CD14-positive monocyte (primary cell): Measurements from ENCODE around the gene TBPL2. TPM values are rescaled to one million over a fixed set of nuclear protein-coding genes. Genes with fewer than 3 reads are reported as not detected.
A peak's percentile ranks its signal among the peaks of the same experiment; 100 is the strongest.

Source experiments
- DNase-seq, 3 donors: peaks; one replicate each; pipeline ENCODE4 v3.0.0-alpha.2; 2011 to 2022
- H2AFZ ChIP-seq: 2 replicates; pipeline ENCODE4 v1.6.0; 2012; ENCODE audit warnings: mild to moderate bottlenecking, low read depth, low read length, inconsistent platforms; ENCODE audit not compliant: insufficient read depth, poor library complexity, severe bottlenecking
- H3K27ac ChIP-seq, 2 donors: 1 replicate in 1 of 2; 2 replicates in 1 of 2; pipeline ENCODE4 v1.5.1; 2012 to 2013; ENCODE audit warnings: low read length in 2 of 2, control low read depth in 1 of 2, inconsistent platforms in 1 of 2, low read depth in 1 of 2, mild to moderate bottlenecking in 1 of 2
- H3K27me3 ChIP-seq, 2 donors: one replicate each; pipeline versions ENCODE4 v1.6.0 to v1.6.1; 2011 to 2013; ENCODE audit warnings: low read length in 2 of 2; ENCODE audit not compliant: control insufficient read depth in 2 of 2, insufficient read depth in 2 of 2
- H3K36me3 ChIP-seq, 2 donors: replicated peaks in 1 of 2; 1 replicate in 1 of 2; 2 replicates in 1 of 2; pipeline versions ENCODE4 v1.5.1 to v1.6.1; 2012 to 2013; ENCODE audit warnings: low read length in 2 of 2, control low read depth in 1 of 2, inconsistent platforms in 1 of 2, mild to moderate bottlenecking in 1 of 2; ENCODE audit not compliant: insufficient read depth in 2 of 2, control insufficient read depth in 1 of 2
- H3K4me1 ChIP-seq, 2 donors: 1 replicate in 1 of 2; 2 replicates in 1 of 2; pipeline versions ENCODE4 v1.5.1 to v1.6.1; 2012 to 2013; ENCODE audit warnings: low read length in 2 of 2, control low read depth in 1 of 2, inconsistent platforms in 1 of 2, mild to moderate bottlenecking in 1 of 2, moderate library complexity in 1 of 2; ENCODE audit not compliant: insufficient read depth in 2 of 2, control insufficient read depth in 1 of 2
- H3K4me2 ChIP-seq: replicated peaks from 2 replicates; pipeline ENCODE3; 2012; ENCODE audit warnings: low read length, moderate library complexity, mild to moderate bottlenecking; ENCODE audit not compliant: poor library complexity, severe bottlenecking; ENCODE audit errors: extremely low read depth
- H3K4me3 ChIP-seq, 3 experiments: fragments of 200-600 bp in 1 of 3; sonication (generic) in 1 of 3; replicated peaks in 1 of 3; 1 replicate in 2 of 3; 2 replicates in 1 of 3; pipeline ENCODE4 v1.5.1; 2011 to 2013; ENCODE audit warnings: low read length in 3 of 3, mild to moderate bottlenecking in 3 of 3, control low read depth in 2 of 3, low read depth in 2 of 3, inconsistent platforms in 1 of 3, moderate library complexity in 1 of 3
- H3K79me2 ChIP-seq: 2 replicates; pipeline ENCODE4 v1.6.0; 2012; ENCODE audit warnings: mild to moderate bottlenecking, control low read depth, inconsistent platforms, low read length, moderate library complexity; ENCODE audit not compliant: insufficient read depth
- H3K9ac ChIP-seq: 2 replicates; pipeline ENCODE4 v1.6.0; 2017; ENCODE audit warnings: low read length, mild to moderate bottlenecking; ENCODE audit not compliant: insufficient read depth, poor library complexity, severe bottlenecking
- H3K9me3 ChIP-seq, 2 donors: replicated peaks in 1 of 2; 1 replicate in 1 of 2; 2 replicates in 1 of 2; pipeline versions ENCODE4 v1.5.1 to v1.6.1; 2012 to 2013; ENCODE audit warnings: low read length in 2 of 2, control low read depth in 1 of 2; ENCODE audit not compliant: control insufficient read depth in 1 of 2, insufficient read depth in 1 of 2
- H4K20me1 ChIP-seq: 2 replicates; pipeline ENCODE4 v1.6.0; 2012; ENCODE audit warnings: mild to moderate bottlenecking, low read length, control low read depth, moderate library complexity; ENCODE audit not compliant: insufficient read depth
- H3K27ac Mint-ChIP-seq, 7 donors: one replicate each; pipeline ENCODE4 v1.8.0; 2020; ENCODE audit warnings: mild to moderate bottlenecking in 7 of 7, mixed read lengths in 7 of 7, moderate library complexity in 6 of 7, inconsistent platforms in 2 of 7
- H3K27me3 Mint-ChIP-seq, 3 donors: one replicate each; pipeline ENCODE4 v1.8.0; 2021 to 2022; ENCODE audit warnings: low read depth in 3 of 3, mild to moderate bottlenecking in 3 of 3, mixed read lengths in 3 of 3, moderate library complexity in 3 of 3, inconsistent platforms in 1 of 3
- H3K36me3 Mint-ChIP-seq, 2 donors: one replicate each; pipeline ENCODE4 v1.8.0; 2020; ENCODE audit warnings: mixed read lengths in 2 of 2, inconsistent platforms in 1 of 2, mild to moderate bottlenecking in 1 of 2
- H3K4me1 Mint-ChIP-seq: one replicate; pipeline ENCODE4 v1.8.0; 2020; ENCODE audit warnings: mild to moderate bottlenecking, mixed read lengths
- H3K4me3 Mint-ChIP-seq, 2 donors: one replicate each; pipeline ENCODE4 v1.8.0; 2020; ENCODE audit warnings: mild to moderate bottlenecking in 2 of 2, mixed read lengths in 2 of 2, moderate library complexity in 1 of 2
- H3K9me3 Mint-ChIP-seq, 7 donors: one replicate each; pipeline ENCODE4 v1.8.0; 2020 to 2022; ENCODE audit warnings: mixed read lengths in 7 of 7, mild to moderate bottlenecking in 6 of 7, moderate library complexity in 6 of 7, inconsistent platforms in 2 of 7
- CTCF ChIP-seq: fragments of 200-600 bp; IDR thresholded peaks from one replicate; pipeline ENCODE4 v1.8.0; 2022; ENCODE audit warnings: antibody characterized with exemption, mild to moderate bottlenecking
- WGBS: methylation state at CpG from one replicate; pipeline ENCODE4 v1.1.5; 2013; ENCODE audit warnings: missing lambda C conversion rate; ENCODE audit not compliant: insufficient coverage; 5-methylcytosine and 5-hydroxymethylcytosine counted together
- intact Hi-C, 2 donors: fragments of 100-400 bp; cut with micrococcal nuclease; formaldehyde crosslinking; loops; one replicate each; pipeline versions ENCODE4 v1.15.0 to v1.15.1; 2023
- polyA plus RNA-seq, 3 donors: library from polyadenylated mRNA; depleted of rRNA in 1 of 3; unstranded in 2 of 3; stranded (reverse) in 1 of 3; fragments of 300-500 nt in 2 of 3; fragments of >200 nt in 1 of 3; fragmentation: Illumina TruSeq in 2 of 3; gene quantifications; 1 replicate in 2 of 3; 2 replicates in 1 of 3; pipeline ENCODE4 v1.2.3, GENCODE V29; 2012 to 2021

TBPL2 gene
- polyA plus RNA-seq, 3 donors = not detected

DNA sequence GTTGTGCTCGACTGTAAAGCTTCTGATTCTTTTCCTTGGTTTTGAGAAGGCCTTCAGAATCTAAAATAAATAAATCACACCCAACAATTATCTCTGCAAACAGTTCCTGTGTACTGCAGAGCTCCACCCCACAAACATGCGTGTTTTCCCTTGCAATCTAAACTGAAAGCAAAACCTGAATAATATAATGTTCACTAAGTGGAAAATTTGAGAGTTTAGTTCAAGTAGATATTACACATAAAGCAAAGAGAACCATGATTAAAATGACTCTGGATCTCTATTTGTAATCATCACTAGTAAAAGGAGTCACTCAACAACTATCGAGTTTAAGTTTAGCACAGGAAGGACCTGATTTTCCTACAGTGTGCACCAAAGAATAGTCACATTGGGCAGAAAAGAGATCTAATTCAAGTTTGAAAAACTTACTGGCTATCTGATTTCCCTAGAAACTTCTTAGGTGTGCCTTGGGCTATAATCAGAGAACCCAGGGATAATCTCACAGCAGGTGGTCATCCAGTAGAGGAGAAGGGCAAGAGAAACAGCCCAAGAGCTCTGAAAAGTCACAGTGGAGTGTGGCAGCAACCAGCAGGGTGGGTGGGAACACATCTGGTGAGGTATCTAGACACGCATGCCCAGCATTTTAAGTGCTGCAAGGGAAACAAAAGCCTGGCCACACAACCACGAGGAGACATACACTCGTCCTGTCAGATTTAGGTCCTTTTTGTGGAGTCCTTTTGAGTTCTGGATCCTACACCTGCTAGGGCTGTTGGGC is 54.2 kb downstream of the TBPL2 start:
- Mint-ChIP-seq H3K27ac (peak overlapping the region in 3 of 7 donors; percentile 13 to 51 (median 37)), H3K4me1 (no peaks in the 10 kb centered on the region), H3K36me3 (peaks cover 74 to 94% of the 10 kb centered on the region in 2 donors), H3K9me3 (peaks cover 0 to 4% (median 0%) of the 10 kb centered on the region in 7 donors), H3K4me3 (no peak overlapping the region), H3K27me3 (peaks cover 0 to 2% (median 0%) of the 10 kb centered on the region in 3 donors)
- peaks cover 46 to 94% of the 10 kb centered on the region in 2 donors for H3K36me3 ChIP-seq
- no peak for DNase-seq
- no peaks in the 10 kb centered on the region for H3K27me3 ChIP-seq
- no peak overlapping the region for H3K4me3 ChIP-seq
- no peaks in the 10 kb centered on the region for H4K20me1 ChIP-seq
- no peak overlapping the region for H2AFZ ChIP-seq
- H3K79me2 ChIP-seq = no peaks in the 10 kb centered on the region
- no peak overlapping the region for H3K9ac ChIP-seq
- H3K4me1 ChIP-seq = no peaks in the 10 kb centered on the region
- H3K4me2 ChIP-seq = no peak overlapping the region
- H3K9me3 ChIP-seq = no peaks in the 10 kb centered on the region
- intact Hi-C loops = no loop called here
- peak overlapping the region in 1 of 2 donors; percentile 43 for H3K27ac ChIP-seq
- no peak for TF ChIP-seq CTCF
- 95% methylated on average over 4 of the region's 6 CpGs for WGBS

- Histone ChIP-seq H3K4me2 (no peak overlapping the region), H3K36me3 (peaks cover 49 to 94% of the 10 kb centered on the region in 2 donors), H4K20me1 (no peaks in the 10 kb centered on the region), H3K27me3 (no peaks in the 10 kb centered on the region), H3K9ac (no peak overlapping the region), H3K4me1 (no peaks in the 10 kb centered on the region), H2AFZ (no peak overlapping the region), H3K27ac (no peak overlapping the region), H3K79me2 (no peaks in the 10 kb centered on the region), H3K4me3 (no peak overlapping the region), H3K9me3 (no peaks in the 10 kb centered on the region)
- Mint-ChIP-seq H3K27me3 (peaks cover 0 to 2% (median 0%) of the 10 kb centered on the region in 3 donors), H3K9me3 (no peaks in the 10 kb centered on the region), H3K27ac (peak overlapping the region in 2 of 7 donors; percentile 20 to 21), H3K4me3 (no peak overlapping the region), H3K4me1 (no peaks in the 10 kb centered on the region), H3K36me3 (peaks cover 75 to 93% of the 10 kb centered on the region in 2 donors)
- no peak for DNase-seq
- WGBS = 97% methylated on average over 3 of the region's 3 CpGs
- intact Hi-C loops = no loop called here
- TF ChIP-seq CTCF = no peak
Observed at GRCh38 chr14:55384536-55384935, 55.9 kb downstream of the TBPL2 start.
